ENCODE data around the gene CNNM3.

CNNM3 gene

GRCh38 chr2:96819876-96820511 lies 3.9 kb downstream of the CNNM3 start:
- DNase-seq, result no peak

- no peak for DNase-seq
Measured at GRCh38 chr2:96821113-96821675, 5.1 kb downstream of the CNNM3 start.

GRCh38 chr2:96822786-96823185 lies 6.7 kb downstream of the CNNM3 start:
- DNase-seq, result no peak

- DNase-seq, result no peak
Measured at GRCh38 chr2:96823198-96823597, 7.1 kb downstream of the CNNM3 start.

GRCh38 chr2:96824079-96824870 lies 8.2 kb downstream of the CNNM3 start:
- DNase-seq, result no peak

GRCh38 chr2:96825057-96825456 lies 9.0 kb downstream of the CNNM3 start:
- DNase-seq, result no peak

- no peak for DNase-seq
Measured at GRCh38 chr2:96826546-96827278, 10.6 kb downstream of the CNNM3 start.

GRCh38 chr2:96828436-96828835 lies 12.4 kb downstream of the CNNM3 start:
- DNase-seq, result no peak

GRCh38 chr2:96828874-96829273 lies 12.8 kb downstream of the CNNM3 start:
- no peak for DNase-seq

GRCh38 chr2:96830044-96830562 lies 14.0 kb downstream of the CNNM3 start:
- DNase-seq, result no peak

GRCh38 chr2:96831679-96832078 lies 15.6 kb downstream of the CNNM3 start:
- no peak for DNase-seq

- DNase-seq, result no peak
Measured at GRCh38 chr2:96832408-96832753, 16.3 kb downstream of the CNNM3 start.

GRCh38 chr2:96832754-96833507 lies 16.9 kb downstream of the CNNM3 start:
- DNase-seq, result no peak

GRCh38 chr2:96835830-96836229 lies 19.8 kb downstream of the CNNM3 start:
- DNase-seq, result no peak

GRCh38 chr2:96837575-96837974 lies 21.5 kb downstream of the CNNM3 start:
- DNase-seq, result no peak

GRCh38 chr2:96838345-96839292 lies 22.6 kb downstream of the CNNM3 start:
- DNase-seq, result no peak

- DNase-seq, result peak in 1 of 2 donors; percentile 9
Measured at GRCh38 chr2:96839293-96839874, 23.3 kb downstream of the CNNM3 start.

- no peak for DNase-seq
Measured at GRCh38 chr2:96839875-96840850, 24.1 kb downstream of the CNNM3 start.

- no peak for DNase-seq
Measured at GRCh38 chr2:96841701-96842495, 25.8 kb downstream of the CNNM3 start.
